Umbilical cord (tissue), 2 donors: ENCODE results near the gene FAM210B. TPM values are rescaled to one million over a fixed set of nuclear protein-coding genes. Genes with fewer than 3 reads are reported as not detected.
"Not testable (repeated sequence)": the region's sequence is repeated elsewhere in the genome, so short reads cannot be mapped to it uniquely, and the experiment has no call there.

Experiments
- DNase-seq: peaks from one replicate; pipeline ENCODE4 v3.0.0-alpha.2; 2015; ENCODE audit warnings: low spot score
- total RNA-seq: library from RNA; depleted of rRNA; stranded (reverse); fragments of >200 nt; gene quantifications from one replicate; pipeline ENCODE4 v1.2.3, GENCODE V29; 2014; ENCODE audit warnings: low replicate concordance; ENCODE audit not compliant: insufficient read depth

Gene FAM210B
- total RNA-seq, result 53.2 TPM

- peak; percentile 92 for DNase-seq
Measured at GRCh38 chr20:56358600-56359211, at the start of gene FAM210B. Gene FAM210B (plus strand): TSS chr20:56358974. CDS start chr20:56359006, 32 bp downstream.

GRCh38 chr20:56316051-56316450, 42.7 kb upstream of the FAM210B start:
- DNase-seq, result no peak

GRCh38 chr20:56316483-56316882, 42.3 kb upstream of the FAM210B start:
- DNase-seq, result no peak

GRCh38 chr20:56322681-56323080, 36.1 kb upstream of the FAM210B start:
- DNase-seq, result peak; percentile 59

GRCh38 chr20:56323206-56323605, 35.6 kb upstream of the FAM210B start:
- DNase-seq, result no peak

GRCh38 chr20:56323656-56324055, 35.1 kb upstream of the FAM210B start:
- no peak for DNase-seq

- no peak for DNase-seq
Measured at GRCh38 chr20:56324806-56325205, 34.0 kb upstream of the FAM210B start.

GRCh38 chr20:56328861-56329260, 29.9 kb upstream of the FAM210B start:
- DNase-seq, result peak; percentile 41

GRCh38 chr20:56336709-56337108, 22.1 kb upstream of the FAM210B start:
- not testable (repeated sequence) for DNase-seq

- DNase-seq, result no peak
Measured at GRCh38 chr20:56342783-56343182, 16.0 kb upstream of the FAM210B start.

GRCh38 chr20:56343861-56344381, 14.9 kb upstream of the FAM210B start:
- peak; percentile 43 for DNase-seq

GRCh38 chr20:56345911-56346310, 12.9 kb upstream of the FAM210B start:
- DNase-seq, result no peak

- DNase-seq, result no peak
Measured at GRCh38 chr20:56347628-56348304, 11.0 kb upstream of the FAM210B start.

GRCh38 chr20:56348305-56348693, 10.5 kb upstream of the FAM210B start:
- peak; percentile 84 for DNase-seq

- DNase-seq, result no peak
Measured at GRCh38 chr20:56348746-56349145, 10.0 kb upstream of the FAM210B start.

- DNase-seq, result no peak
Measured at GRCh38 chr20:56350842-56351241, 7.9 kb upstream of the FAM210B start.

GRCh38 chr20:56352345-56353055, 6.3 kb upstream of the FAM210B start:
- peak; percentile 71 for DNase-seq

GRCh38 chr20:56353356-56353755, 5.4 kb upstream of the FAM210B start:
- DNase-seq, result peak; percentile 20

GRCh38 chr20:56358070-56358469, 704 bp upstream of the FAM210B start:
- no peak for DNase-seq

GRCh38 chr20:56359212-56360132, 698 bp downstream of the FAM210B start:
- DNase-seq, result peak; percentile 85
